Suppressor macrophage treated with lipopolysaccharide for 1 hour (primary cell): ENCODE measurements around the gene BCDIN3D.
"Not testable (repeated sequence)": the region's sequence is repeated elsewhere in the genome, so short reads cannot be mapped to it uniquely, and the experiment has no call there.

Experiments used
- DNase-seq, 3 donors: peaks; one replicate each; pipeline ENCODE4 v3.0.0-alpha.2; 2020 to 2022

BCDIN3D gene, protein sequence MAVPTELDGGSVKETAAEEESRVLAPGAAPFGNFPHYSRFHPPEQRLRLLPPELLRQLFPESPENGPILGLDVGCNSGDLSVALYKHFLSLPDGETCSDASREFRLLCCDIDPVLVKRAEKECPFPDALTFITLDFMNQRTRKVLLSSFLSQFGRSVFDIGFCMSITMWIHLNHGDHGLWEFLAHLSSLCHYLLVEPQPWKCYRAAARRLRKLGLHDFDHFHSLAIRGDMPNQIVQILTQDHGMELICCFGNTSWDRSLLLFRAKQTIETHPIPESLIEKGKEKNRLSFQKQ

DNA sequence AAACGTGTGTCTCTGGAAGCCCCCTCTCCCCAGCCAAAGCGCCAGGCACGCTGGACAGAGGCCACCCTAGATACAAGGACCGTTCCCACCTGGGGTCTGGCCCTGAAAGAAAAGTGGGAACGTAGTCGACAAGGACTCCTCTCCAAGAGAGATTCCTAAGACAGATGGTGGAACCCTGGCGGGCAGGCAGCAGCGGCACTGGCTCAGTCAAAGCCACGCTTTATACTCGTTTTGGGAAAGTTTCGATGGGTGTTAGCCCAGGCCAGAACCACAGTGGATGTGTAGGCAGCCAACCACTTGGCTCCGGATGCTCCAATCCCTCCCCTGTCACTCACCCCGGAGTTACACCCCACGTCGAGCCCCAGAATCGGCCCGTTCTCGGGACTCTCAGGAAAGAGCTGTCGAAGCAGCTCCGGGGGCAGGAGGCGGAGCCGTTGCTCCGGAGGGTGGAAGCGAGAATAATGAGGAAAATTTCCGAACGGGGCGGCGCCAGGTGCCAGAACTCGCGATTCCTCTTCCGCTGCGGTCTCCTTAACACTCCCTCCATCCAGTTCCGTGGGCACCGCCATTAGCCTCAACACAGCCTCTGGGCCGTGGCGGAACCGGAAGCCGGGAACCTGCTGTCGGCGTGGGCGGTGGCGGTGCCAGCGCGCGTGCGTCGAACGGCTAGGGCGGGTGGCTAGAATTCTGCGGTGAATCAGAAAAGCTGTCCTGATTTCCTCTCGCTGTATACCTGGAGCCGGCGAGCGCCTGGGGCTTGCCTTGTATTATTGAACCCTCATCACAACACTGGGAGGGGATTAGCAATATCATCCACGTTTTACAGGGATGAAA is at the start of gene BCDIN3D:
Gene BCDIN3D (minus strand): TSS at position 588 of the 834 bp plus-strand sequence. CDS start 19 bp downstream, at position 569.
- peak; percentile 95 to 98 (median 97) for DNase-seq

DNA sequence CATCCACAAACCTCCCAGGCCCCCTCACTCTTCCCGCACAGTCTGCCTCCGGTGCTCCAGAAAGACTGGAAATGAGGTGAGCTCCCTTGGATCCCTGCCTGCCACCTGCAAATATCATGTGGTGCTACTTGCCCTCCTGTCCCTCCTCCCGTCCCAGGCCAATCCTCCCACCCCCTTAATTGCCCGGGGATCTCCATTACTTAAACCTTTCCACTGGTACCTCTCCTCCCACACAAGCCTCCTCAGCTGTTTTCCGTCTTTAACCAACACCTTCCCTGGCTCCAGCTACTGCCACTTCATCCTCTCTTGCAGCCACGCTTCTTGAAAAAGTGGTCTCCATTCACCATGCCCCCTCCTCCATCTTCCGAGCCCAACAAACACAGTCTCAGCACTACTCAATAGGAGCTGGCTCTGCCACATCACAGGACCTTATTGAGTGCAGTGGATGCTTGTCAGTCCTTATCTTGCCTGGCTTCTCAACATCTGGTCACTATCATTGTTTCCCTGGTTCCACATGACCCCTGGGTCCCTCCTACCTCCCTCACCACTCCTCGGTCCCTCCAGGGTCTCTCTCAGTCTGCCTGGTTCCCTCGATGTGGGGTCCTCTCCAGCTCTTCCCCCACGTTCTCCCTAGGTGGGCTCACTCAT is 49.3 kb upstream of the BCDIN3D start:
- no peak for DNase-seq

DNA sequence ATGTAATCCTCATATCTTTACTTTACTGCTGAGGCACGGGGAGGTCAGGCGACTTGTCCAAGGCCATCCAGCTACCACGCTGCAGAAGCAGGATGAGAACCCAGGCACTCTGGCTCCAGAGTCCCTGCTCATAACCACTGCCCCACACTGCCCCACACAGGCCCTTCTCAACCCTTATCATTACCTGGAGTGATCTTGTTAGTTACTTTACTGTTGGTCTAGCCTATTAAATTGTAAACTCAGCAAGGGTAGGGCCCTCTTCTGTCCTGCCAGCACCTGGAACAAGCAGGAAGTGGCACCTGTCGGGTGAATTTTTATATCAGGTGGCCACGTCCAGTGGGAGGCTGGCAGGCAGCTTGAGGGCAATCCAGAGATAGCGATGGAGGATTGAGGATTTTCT is 48.6 kb upstream of the BCDIN3D start:
- no peak for DNase-seq

DNA sequence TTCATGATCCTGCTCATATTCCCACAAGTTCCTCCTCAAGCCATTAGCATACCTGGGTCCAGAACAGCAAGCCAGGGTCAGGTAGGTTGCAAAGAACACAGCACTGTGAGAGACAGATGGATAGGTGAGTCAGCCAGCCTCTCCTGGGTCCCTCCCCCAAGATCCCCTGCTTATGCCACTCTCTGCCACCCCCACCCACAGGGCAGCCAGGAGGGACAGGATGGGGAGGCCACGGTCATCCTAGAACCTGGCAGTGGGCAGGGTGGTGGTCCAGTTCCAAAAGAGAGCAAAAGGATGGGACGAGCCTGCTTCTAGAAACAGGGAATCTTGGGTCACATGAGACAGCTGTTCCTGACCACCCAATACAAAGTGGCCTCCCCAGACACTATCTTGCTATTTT is 48.1 kb upstream of the BCDIN3D start:
- no peak for DNase-seq

DNA sequence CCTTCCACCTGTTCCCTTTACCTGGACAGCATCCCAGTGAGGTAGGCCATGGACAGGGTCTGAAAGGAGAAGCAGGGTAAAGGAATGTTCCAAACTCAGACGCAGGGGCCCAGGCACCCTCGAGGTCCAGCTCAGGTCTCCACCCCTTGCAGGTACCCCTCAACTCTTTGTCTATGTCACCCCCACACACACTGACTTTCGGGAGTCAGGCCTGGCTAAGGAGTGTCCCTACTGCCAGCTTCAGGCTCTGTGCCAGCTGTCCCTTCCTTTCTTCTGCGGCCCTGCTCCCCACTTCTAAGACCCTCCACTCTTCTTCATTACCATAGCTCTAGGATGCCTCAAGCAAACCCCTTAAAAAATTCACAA is 47.2 kb upstream of the BCDIN3D start:
- DNase-seq: no peak

DNA sequence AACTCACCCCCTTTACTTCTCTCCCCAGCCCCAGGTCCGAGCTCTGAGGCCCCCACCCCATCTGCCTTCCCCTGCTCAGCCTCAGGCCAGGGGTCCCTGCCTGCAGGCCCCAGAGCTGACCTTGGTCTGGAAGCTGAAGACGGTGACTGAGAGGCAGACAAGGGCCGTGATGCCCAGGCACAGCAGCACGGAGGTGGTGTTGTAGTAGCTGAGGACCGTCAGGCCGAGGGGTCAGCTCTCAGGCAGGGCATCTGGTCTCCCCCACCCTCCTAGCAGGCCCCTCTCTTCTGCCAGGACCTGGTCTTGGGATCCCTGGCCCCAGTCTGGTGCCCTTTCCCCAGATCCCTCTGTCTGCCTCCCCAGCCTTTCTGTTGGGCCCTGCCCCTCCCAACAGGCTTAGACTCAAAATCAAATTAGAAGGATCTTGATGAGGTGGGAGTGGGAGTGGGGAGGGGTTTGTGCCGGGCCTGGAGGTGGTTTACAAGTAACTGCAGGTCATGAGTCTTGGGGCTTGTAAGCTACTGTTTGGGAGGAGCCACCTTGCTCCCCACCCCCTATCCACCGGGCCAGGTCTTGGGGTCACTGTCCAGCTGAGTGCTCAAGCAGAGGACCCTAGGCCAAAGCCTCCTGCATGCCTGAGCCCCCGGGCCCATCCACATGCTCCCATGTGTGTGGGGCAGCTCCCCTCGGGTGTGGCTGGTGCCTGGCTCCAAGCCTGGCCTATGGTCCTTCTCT is 46.6 kb upstream of the BCDIN3D start:
- DNase-seq: no peak

DNA sequence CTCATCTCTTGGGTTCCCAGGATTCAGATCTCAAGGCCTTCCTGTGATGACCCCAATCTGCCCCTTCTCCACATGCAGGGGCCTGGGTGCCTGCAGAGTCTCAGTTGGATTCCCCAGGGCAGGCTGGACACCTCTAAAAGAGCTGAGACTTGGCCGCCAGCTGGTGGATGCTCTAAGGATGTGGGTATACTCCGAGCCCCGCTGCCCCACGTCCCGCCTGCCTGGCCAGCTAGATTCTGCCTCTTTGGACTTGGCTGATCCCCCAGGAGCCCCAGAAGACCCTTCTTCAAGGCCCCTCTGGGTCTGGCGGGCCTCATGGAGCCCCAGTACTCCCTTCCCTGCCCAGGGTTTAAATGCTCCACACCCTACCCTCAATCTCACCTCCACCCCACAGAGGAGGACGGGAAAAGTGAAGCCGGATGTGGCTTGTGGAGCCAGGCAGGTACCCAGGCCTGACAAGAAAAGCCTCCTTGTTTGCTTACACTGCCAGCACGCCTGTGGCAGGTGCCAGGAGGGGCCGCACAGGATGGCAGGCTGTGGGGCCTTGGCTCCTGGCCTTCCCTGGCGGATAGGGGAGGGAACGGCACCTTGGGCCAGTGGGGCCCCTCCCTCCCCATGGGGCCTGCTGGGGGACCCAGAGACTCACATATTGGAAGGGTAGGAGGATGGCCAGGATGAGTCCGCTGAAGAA is 45.7 kb upstream of the BCDIN3D start:
- DNase-seq: no peak

DNA sequence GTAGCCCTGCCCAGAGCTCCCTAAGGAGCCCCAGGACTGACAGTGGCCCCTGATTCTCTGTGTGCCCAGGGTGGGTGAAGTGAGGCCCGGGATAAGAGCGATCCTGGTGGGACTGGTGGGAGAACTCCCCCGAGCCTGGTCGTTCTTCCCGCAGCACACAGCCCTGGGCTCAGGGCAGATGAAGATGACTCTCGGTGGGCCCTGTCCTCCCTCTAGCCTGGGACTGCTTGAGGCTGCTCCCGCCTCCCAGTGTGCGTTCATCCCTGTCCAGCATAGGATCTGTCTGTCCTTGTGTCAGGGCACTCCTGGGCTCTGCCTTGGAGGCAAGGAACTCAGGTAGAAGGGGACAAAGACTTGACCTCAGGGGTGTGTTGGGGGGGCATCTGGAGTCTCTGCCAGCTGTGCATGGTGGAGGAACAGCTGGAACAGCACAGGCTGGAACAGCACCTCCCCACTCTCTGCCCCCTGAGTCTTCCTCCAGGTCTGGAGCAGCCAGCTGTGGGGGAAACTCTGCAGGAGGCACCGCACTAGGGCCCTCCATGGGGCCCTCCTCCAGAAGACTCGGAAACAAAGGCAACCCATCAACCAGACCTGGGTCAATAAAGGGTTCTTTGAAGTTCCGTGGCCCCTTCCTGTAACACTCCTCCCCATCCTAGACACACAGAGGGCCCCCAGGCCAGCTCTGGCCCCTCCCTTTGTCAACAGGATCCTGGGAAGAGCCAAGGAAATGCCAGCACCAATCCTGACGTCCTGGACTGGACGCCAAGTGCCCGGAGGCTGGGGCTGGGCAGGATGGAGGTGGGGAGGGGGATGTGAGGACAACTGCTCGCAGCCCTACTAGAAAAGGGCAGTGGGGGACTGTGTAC is 44.9 kb upstream of the BCDIN3D start:
- no peak for DNase-seq

DNA sequence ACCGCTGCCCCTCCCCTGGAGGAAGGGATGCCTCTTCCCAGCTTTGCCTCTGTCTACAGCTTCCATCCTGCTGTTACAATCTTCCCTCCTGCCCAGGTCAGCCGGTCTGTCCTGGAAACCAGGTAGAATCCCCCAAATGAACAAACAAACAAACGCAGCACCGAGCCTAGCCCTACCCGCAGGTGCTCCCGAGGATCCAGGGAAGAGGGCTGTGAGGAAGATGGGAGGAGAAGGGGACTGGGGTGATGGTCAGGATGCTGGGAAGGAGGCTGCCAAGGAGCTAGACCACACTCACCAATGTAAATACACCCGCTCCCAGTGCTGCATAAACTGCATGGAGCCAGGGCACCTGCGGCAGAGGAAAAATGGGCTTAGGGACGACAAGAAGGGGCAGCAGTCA is 44.2 kb upstream of the BCDIN3D start:
- no peak for DNase-seq

DNA sequence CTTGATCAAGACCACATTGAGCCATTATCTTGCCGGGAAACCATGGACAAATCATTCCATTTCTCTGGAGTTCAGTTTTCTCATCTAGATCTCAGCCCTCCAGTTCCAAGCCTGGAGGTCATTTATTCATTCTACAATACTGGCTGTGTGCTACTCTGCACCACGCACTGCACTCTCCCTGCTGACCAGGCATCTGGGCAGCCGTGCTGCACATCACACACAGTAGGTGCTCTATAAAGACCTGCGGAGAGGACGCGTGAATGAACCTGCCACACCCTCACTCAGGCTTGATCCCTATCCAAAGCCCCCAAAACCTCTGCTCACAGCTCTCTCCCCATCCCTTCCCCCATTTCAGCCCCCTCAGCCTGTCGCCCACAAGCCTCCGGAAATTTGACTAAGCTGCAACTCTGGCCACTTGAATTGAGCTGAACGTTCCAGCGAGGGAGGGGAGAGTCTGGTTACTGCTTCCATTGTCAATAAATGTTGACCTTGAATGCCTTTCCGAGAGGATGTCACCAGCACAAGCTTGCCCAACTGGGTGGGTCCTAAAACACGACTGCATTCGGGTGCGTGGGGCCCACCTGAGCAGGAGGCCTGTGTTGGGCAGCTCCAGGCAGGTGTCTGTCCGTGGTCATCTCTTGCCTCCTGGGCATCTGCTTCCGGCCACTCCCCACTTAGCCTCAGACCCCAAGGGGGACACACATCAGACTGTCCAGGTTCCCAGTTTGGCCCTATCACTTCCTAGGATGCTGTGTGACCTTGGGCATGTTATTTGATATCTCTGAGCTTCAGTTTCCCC is 43.0 kb upstream of the BCDIN3D start:
- no peak for DNase-seq

DNA sequence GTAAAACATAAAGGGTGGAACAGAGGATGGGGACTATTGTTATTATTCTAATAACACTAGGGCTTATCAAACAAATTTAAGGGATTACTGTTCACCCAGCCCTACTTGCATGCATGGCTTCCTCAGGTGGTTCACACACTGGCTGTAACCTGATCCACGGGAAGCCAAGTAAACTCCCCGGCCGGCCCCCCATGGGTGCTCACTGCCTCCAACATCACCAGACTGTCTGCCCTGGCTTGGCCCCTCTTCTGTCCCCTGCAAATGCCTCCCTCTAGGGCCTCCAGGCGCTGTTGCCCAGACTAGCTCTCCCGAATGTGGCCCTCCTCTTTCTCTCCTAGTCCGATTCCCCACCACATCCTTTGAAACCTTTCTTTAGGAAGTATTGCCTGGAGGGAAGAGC is 42.2 kb upstream of the BCDIN3D start:
- no peak for DNase-seq

DNA sequence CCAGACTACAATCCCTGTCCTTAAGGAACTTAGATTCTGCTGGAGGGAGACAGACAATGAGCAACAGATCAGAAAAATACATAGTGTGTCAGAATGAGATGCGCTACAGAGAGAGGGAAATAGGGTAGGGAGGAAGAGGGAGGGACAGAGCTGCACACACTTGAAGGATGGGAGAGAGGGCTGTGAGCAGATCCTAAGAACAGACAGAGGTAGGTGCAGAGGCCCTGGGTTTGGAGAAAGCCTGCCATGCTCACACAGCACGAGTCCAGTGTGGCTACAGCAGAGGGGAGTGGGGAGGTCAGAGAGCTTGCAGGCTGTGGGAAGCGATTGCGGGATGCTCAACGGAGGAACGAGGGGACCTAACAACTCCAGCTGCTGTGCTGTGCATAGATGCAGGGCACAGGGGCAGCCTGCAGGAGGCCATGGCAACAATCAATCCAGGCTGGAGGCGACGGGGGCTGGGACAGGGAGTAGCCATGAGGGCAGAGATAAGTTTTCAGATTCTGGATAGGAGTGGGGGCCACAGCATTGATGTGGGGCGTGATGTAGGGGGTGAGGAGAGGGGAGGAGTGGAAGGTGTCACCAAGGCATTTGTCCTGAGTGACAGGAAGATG is 40.1 kb upstream of the BCDIN3D start:
- no peak for DNase-seq

DNA sequence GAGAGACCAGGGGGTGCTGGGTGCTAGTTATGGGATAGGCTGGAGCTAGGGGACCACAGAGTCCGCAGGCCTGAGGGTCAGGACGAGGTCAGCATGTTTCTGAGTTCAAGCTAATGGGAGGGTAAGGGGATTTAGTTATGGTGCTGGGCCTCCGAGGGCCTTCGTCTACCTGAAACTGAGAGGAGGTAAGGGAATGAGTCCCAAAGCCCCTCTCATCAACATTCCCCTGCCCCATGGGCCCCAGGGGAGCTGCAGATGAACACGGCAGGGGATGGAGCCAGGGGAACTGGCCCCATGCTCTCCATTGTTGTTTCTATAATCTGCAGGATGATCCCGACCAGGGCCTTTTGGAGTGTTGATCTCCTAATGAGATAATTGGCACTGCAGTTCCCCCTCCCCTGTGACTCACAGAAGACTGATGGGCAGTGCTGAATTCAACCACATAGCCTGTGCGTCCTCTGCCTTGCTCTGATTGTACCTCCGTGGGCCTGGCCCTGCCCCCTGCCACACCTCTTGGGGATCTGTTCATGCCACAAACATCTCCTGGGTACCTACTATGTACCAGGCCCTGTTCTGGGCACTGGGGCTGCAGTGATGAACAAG is 39.4 kb upstream of the BCDIN3D start:
- DNase-seq: no peak

DNA sequence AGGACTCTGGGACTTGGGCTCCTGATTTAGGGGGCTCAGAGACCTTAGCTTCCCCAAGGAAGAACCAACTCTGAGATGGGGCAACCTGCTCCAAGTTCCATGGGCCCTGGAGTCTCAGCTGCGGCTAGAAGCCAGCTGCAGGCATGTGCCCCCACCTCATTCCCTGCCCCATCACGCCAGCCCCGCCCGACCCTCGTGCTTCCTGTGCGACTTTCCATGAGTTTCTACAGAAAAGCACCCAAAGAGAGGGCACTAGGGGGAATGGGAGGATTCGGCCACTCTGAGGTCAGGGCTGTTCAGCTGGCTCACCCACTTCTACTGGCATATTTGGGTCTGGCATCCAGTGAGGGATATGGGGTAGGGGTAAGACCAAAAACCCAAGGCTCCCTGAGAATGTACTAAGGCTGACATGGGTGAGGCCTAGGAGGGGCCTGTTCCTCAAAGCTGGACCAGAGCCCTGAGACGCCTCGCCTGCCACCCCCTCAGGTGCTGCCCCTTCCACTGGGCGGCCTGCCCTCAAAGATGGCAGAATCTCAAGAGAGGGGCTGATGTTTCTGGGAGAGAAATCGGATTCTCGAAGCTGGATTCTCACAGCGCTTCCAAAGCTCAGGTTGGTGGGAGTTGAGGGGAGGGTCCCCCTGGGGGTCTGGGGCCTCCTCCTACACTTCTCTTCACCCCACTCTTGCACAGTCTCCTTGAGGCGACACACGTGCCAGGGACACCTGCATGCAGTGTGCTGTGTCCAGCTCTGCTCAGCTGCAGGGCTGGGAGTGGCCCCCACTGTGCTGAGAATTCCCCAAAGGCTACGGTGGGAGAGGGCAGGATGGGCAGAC is 38.7 kb upstream of the BCDIN3D start:
- DNase-seq: no peak

DNA sequence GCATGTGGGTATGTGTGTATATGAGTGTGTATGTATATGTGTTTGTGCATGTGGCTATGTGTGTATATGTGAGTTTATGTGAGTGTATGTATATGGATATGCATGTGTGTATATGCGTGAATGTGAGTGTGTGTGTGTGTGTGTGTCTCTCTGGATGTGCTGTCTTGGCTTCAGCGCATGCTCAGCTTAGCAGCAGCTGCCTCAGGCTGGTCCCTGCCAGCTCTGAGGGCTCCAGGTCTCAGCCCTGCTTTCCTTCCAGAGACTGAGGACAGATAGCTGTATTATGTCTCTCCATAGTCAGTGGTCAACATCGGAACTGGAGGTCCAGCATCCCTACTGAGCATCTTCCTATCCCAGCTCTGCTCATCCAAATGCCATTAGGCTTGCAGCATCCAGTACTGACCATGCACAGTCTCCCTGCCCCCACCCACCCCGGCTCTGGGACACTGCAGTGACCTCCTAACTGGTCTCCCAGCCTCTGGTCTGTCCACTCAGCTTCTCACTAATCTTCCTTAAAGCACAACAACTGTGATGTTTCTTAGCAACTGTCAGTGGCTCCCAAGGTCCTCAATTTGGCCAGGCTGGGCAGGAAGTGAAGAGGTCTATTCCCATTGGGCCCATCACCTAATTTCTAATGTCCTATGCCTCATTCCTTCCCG is 38.0 kb upstream of the BCDIN3D start:
- no peak for DNase-seq

DNA sequence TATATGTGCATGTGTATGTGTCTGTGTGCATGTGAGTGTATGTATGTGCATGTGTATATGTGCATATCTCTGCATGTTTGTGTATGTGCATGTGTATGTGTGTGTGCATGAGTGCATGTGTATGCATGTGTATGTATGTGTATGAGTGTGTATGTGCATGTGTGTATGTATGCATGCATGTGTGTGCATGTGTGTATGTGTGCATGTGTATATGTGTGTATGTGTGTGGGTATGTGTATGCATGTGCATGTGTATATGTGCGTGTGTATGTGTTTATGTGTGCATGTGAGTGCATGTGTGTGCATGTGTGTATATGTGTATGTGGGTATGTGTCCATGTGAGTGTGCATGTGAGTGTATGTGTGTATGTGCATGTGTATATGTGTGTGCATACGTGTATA is 36.2 kb upstream of the BCDIN3D start:
- DNase-seq: not testable (repeated sequence)

DNA sequence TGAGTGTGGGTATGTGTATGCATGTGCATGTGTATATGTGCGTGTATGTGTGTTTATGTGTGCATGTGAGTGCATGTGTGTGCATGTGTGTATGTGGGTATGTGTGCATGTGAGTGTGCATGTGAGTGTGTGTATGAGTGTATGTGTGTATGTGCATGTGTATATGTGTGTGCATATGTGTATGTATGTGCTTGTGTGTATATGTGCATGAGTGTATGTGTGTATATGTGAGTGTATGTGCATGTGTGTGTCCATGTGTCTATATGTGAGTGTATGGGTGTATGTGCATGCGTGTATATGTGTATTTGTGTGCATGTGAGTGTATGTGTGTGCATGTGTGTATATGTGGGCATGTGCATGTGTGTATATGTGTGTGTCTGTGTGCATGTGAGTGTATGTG is 35.1 kb upstream of the BCDIN3D start:
- DNase-seq: no peak

DNA sequence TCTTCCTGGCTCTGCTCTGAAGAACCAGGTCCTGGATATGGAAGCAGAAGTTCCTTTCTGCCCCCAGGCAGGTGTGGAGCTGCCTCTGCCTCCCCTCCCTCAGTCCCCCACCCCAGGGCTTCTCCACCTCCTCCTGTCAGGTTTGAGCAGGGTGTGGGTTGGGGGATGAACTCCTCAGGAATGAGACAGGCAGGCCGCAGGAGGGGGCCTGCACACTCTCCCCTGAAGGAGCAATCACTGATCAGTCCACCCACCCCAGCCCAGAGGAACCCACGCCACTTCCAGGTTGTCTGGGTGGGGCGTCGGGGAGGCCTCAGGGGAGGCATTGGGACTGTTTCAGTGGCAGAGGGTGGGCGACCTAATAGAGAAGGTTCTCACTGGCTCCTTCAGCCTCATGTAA is 34.2 kb upstream of the BCDIN3D start:
- DNase-seq: no peak
